K562 (cell line): ENCODE data around the gene KIAA2012.

Experiments
- CHD1 ChIP-seq: fragments of 200-600 bp; sonication (generic); IDR thresholded peaks from one replicate; pipeline ENCODE4 v1.6.1; 2012; ENCODE audit warnings: mild to moderate bottlenecking, moderate library complexity, low read length, inconsistent platforms
- ELF4 ChIP-seq: fragments of 450-650 bp; formaldehyde crosslinking; IDR thresholded peaks from 2 replicates; pipeline ENCODE4 v1.4.0; 2022; ENCODE audit warnings: missing genetic modification characterization
- EZH2 ChIP-seq: IDR thresholded peaks from 2 replicates; pipeline ENCODE4 v1.6.1; 2012; ENCODE audit warnings: low read depth, mild to moderate bottlenecking, inconsistent platforms, low read length, borderline replicate concordance
- RBM39 ChIP-seq: fragments of 200-400 bp; formaldehyde crosslinking; optimal IDR thresholded peaks from 2 replicates; pipeline ENCODE3; 2018; ENCODE audit warnings: low read depth, low read length
- TCF7 ChIP-seq: sonication (generic); IDR thresholded peaks from 2 replicates; pipeline ENCODE4 v1.6.1; 2016; ENCODE audit warnings: antibody characterized with exemption, borderline replicate concordance
- ZNF740 ChIP-seq, 3 experiments: fragments of 200-800 bp in 1 of 3; sonication (Bioruptor generic) in 1 of 3; sonication (generic) in 1 of 3; formaldehyde crosslinking in 1 of 3; IDR thresholded peaks; 2 replicates each; pipeline versions ENCODE4 v1.6.1 to v1.8.0; 2016 to 2022; ENCODE audit warnings: mild to moderate bottlenecking in 2 of 3, missing compliant biosample characterization in 2 of 3, missing genetic modification characterization in 2 of 3, missing genetic modification reagents in 1 of 3

GRCh38 chr2:202031246-202031951, 41.7 kb upstream of the KIAA2012 start:
- TF ChIP-seq RBM39 (no peak), TCF7 (no peak), ZNF740 (CRISPR knock-in tag; IDR thresholded peaks at IDR 0.05) (no peak), ZNF740 (tag; IDR thresholded peaks at IDR 0.05) (no peak), EZH2 (no peak), CHD1 (no peak), ELF4 (CRISPR knock-in tag) (no peak)
